HG03039 (cell line): ENCODE results near the gene SIGLECL1.
"Not testable (repeated sequence)": the region's sequence is repeated elsewhere in the genome, so short reads cannot be mapped to it uniquely, and the experiment has no call there.

Experiments
- ATAC-seq: cut with Tn5 transposase; IDR thresholded peaks from one replicate; pipeline ENCODE4 v1.9.1; 2021; ENCODE audit warnings: mild to moderate bottlenecking, moderate library complexity; ENCODE audit not compliant: unreplicated experiment

The SIGLECL1 gene

DNA sequence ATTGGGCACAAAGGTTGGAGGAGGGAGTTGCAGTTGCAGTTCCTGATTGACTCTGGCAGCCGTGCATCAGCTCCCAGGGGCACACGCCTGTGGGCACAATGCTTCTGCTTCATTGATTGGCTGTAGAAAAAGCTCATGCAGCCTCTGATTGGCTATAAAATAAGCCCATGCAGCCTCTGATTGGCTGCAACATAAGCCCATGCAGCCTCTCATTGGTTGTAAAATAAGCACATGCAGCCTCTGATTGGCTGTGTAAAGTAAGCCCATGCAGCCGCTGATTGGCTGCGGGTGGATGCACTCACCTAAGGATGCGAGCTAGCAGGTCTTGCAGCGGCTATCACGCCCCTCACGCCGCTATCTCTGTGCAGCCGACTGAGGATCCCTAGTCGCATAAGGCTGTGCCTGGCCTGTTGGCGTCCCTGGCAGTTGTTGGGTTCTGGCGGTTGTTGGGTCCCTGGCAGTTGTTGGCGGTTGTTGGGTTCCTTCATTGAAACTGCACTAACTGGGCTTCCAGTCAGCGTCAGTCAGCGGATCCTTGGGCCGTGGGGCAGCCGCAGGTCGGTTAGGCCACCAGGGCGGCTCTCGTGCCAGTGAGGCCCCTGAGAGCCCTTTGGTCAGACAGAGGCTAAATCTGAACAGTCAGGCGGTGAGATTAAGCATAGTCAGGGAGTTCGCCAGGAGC is at the start of gene SIGLECL1:
Gene SIGLECL1, plus strand, starts transcription at position 295 of the 682 bp plus-strand sequence. CDS start 12,993 bp downstream, outside the sequence.
- ATAC-seq: no peak

DNA sequence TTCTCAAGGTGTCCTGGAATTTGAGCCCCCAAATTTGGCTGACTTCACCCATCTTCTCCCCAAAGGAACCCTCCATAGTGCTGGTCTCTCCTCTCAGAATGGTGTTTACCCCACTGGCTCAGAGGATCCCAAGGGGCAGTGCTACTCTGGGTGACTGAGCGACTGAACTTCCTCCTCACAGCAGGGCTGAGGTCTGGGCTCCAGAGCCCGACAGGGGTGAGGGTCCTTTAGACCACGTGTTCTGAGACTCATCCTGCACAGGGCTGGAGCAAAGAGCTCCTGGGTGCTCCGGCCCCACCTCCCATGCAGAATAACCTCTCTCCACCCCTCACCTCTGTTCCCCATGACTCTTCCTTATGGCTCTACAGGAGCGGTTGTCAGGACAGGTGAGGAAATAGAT is 49.2 kb upstream of the SIGLECL1 start:
- ATAC-seq: no peak

DNA sequence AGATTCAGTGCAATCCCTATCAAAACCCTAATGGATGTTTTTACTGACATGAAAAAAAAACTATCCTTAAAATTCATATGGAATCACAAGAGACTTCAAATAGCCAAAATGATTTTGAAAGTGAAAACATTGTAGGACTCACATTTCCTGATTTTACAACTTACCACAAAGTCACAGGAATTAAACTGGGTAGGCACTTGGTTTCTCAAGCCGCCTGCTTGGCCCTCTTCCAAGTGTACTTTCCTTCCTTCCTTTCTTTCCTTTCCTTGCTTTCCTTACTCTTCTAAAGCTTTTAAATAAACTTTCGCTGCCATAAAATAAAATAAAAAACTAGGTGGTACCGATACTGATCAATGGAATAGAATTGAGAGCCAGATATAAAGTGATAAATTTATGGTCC is 47.0 kb upstream of the SIGLECL1 start:
- no peak for ATAC-seq

DNA sequence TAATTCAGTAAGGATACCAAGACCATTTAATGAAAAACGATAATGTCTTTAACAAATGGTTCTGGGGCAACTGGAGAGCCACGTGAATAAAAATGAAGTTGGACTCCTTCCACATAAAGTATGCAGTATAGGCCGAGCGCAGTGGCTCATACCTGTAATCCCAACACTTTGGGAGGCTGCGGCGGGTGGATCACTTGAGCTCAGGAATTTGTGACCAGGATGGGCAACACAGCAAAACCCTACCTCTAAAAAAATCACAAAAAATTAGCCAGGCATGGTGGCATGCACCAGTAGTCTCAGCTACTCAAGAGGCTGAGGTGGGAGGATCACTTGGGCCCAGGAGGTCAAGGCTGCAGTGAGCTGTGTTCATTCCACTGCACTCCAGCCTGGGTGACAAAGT is 46.6 kb upstream of the SIGLECL1 start:
- ATAC-seq: no peak

DNA sequence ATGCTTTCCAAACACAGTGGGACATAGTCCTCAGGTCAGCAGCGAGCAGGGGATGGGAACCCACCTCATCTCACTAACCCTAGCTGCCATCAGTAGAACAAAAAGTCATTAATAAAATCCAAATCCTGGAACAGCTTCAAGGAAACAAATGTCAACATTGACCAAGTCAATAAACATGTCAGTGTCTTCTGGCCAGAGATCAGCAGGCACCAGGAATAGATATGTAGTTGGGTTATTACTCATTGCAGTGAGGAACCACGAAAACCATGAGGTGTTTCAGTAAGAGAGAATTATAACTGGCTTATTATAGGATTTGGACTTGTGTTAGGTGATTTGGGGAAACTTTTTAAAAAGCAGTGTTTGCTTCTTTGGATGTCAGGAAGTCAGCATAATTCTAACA is 43.1 kb upstream of the SIGLECL1 start:
- ATAC-seq: no peak

GRCh38 chr19:51210191-51210784 is 40.6 kb upstream of the SIGLECL1 start:
- no peak for ATAC-seq

DNA sequence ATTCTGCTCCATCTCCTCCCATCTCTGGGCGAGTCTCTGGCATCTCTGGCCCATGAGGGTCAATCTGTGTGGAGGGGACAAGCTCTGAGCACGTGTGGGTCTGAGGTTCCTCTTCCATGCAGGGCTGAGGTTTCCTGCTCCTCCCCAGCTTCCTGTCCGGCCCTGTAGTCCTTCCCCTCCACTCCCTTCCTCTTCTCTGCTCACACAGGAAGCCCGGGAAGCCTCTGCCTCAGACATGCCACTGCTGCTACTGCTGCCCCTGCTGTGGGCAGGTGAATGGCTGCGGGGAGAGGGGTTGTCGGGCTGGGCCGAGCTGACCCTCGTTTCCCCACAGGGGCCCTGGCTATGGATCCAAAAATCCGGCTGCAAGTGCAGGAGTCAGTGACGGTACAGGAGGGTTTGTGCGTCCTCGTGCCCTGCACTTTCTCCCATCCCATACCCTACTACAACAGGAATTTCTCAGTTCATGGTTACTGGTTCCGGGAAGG is 40.0 kb upstream of the SIGLECL1 start:
- not testable (repeated sequence) for ATAC-seq

- no peak for ATAC-seq
These were observed 39.0 kb upstream of the SIGLECL1 start for GRCh38 chr19:51211833-51212232.

DNA sequence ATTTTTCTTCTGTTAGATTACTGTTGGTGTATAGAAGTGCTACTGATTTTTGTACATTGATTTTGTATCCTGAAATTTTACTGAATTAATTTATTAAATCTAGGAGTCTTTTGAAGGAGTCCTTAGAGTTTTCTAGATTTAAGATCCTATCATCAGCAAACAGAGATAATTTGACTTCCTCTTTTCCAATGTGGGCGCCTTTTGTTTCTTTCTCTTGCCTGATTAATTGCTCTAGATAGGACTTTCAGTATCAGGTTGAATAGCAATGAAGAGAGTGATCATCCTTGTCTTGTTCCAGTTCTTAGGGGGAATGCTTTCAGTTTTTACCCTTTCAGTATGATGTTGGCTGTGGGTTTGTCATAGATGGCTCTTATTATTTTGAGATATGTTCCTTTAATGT is 31.6 kb upstream of the SIGLECL1 start:
- no peak for ATAC-seq

- no peak for ATAC-seq
These were observed 30.9 kb upstream of the SIGLECL1 start for GRCh38 chr19:51219971-51220370.

- ATAC-seq: no peak
These were observed 29.9 kb upstream of the SIGLECL1 start for GRCh38 chr19:51220996-51221395.

DNA sequence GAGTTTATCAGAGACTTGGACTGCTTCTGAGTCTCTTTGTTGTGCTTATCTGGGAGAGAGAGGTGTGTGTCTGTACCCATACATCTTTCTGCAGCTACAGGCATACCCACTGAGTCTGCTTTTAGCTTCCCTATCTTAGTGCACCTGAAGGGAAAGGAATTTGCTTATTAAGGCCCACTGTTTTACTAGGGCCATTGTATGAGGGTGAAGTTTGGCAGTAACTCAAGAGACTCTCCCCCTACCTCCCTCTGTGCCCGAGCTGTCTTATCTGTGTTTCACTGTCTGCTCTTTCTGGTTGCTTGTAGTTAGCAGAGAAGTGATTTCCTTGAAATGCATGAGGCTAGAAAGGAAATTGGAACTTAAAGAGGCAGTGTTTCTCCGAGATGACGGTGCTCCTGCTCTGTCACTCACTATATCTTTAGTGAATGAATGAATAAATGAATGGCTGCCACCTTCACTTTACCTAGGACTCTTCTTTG is 26.7 kb upstream of the SIGLECL1 start:
- ATAC-seq: no peak

GRCh38 chr19:51224898-51225393 is 25.9 kb upstream of the SIGLECL1 start, which contains the start of gene CD33:
CD33 (plus strand) TSS chr19:51225080; CDS start chr19:51225119, 39 bp downstream.
- not testable (repeated sequence) for ATAC-seq

DNA sequence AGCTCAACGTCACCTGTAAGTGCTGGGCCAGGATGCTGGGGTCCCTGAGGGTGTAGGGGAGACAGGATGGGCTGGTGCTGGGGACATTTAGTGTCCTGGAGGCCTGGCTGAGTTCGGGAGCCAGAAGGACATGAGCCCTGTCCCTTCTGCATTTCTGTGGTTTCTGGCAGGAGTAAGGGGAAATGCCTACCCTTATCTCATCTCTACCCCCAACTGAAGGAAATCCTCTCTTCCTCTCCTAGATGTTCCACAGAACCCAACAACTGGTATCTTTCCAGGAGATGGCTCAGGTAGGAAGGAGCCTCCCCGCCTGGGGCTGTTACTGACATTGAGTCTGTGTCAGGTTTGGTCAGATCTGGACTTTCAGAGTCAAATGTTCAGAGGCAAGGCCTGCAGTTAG is 24.8 kb upstream of the SIGLECL1 start:
- no peak for ATAC-seq

DNA sequence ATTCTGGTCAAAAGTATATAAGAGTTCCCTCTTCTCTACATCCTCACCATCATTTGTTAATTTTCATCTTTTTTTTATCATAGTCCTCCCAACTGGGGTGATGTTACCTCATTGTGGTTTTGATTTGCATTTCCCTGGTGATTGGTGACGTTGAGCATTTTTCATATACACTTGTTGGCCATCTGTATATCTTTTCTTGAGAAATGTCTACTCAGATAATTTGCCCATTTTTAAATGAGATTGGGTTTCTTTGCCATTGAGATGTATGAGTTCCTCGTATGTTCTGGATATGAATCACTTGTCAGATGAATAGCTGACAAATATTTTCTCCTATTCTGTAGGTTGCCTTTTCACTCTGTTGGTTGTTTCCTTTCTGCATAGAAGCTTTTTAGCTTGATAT is 23.6 kb upstream of the SIGLECL1 start:
- no peak for ATAC-seq

- no peak for ATAC-seq
These were observed 22.9 kb upstream of the SIGLECL1 start for GRCh38 chr19:51227966-51228365.

DNA sequence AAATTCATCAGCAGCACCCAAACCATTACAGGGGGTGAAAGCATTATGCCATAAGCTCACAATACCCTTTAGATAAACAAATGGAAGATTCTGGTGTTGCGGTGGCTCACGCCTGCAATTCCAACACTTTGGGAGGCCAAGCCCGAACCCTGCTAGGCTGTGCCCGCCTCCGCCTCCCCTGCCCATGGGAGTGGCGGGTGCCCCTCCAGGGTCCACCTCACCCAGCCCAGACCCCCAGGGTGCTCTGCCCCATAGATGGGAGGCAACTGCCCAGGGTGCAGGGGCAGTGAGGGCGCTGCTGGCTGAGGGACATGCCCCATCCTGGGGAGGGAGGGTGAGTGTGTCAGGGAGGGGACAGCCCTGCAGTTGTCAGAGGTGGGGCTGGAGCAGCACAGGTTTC is 10.0 kb upstream of the SIGLECL1 start:
- no peak for ATAC-seq

DNA sequence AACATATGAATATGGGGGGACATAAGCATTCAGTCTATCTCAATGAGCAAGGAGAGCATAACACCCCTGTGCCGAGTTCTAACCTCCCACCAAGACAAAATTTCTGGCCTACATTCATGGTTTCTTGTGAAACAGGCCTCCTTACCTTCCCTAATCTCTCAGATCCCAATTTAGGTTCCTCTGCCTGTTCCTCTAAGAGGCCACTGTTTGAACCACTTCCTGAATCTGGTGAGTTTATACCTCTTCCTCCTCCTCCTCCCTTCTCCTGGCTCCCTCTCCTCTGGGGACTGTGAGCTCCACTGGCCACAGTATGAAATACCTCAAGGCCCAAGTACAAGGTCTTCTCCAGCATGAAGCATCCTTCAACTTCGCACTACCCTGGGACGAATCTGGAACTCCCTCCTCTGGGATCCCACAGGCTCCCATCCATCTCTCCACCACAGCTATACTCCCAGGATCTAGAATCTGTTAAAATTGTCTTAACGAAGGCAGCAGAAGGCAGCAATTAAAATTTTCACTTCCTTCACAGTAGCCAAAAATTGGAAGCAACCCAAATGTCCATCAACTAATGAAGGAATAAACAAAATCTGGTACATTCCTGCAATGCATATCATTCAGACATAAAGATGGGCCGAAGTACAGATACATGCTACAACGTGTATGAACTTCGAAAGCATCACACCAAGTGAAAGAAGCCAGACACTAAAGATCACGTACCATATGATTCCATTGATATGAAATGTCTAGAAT is 7.8 kb upstream of the SIGLECL1 start:
- ATAC-seq: no peak

DNA sequence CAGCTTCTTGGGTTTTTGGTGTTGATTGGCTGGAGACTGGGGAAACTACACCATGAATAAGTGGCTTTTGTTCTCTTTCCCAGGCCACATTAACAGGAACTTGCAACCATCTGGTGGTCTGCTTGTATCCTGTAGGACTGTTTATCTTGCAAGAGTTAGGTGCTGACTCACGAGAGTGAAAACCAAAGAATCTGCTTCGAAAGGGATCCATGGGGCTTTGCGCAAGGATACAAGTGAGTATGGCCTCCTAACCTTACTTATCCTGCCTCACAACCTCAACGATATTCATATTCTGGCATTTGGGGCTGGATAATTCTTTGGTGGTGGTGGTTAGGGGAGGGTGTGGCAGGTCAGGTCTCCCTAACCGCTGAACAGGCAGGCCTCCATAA is 4.7 kb upstream of the SIGLECL1 start:
- no peak for ATAC-seq

GRCh38 chr19:51247972-51248590 is 2.8 kb upstream of the SIGLECL1 start:
- no peak for ATAC-seq

GRCh38 chr19:51251468-51251820 is 564 bp downstream of the SIGLECL1 start:
- ATAC-seq: no peak
